SU-DHL-6 (cell line): ENCODE results near the gene R3HDM2.

Experiments
- CTCF ChIP-seq: fragments of 200-600 bp; sonication (generic); IDR thresholded peaks from one replicate; pipeline ENCODE4 v1.5.1; 2017; ENCODE audit warnings: antibody characterized with exemption, mild to moderate bottlenecking, low read length, moderate library complexity; ENCODE audit not compliant: insufficient read depth, poor library complexity, severe bottlenecking
- EZH2phosphoT487 ChIP-seq: fragments of 200-600 bp; sonication (generic), shearing (Covaris generic); conservative IDR thresholded peaks from 2 replicates; pipeline ENCODE4 v1.6.1; 2018; ENCODE audit warnings: mild to moderate bottlenecking, antibody characterized with exemption, low read length, moderate library complexity, mixed read lengths

- TF ChIP-seq EZH2phosphoT487 (no peak), CTCF (no peak)
Measured at GRCh38 chr12:57355734-57356133, 75.1 kb downstream of the R3HDM2 start.
